OCI-LY3 (cell line): ENCODE results near the gene CFAP20.

Experiments
- CTCF ChIP-seq: fragments of 200-600, 300-600 bp; sonication (generic); IDR thresholded peaks from 2 replicates; pipeline ENCODE4 v1.5.1; 2014; ENCODE audit warnings: antibody characterized with exemption, low read length, low read depth
- EZH2phosphoT487 ChIP-seq: fragments of 200-600 bp; shearing (Covaris generic); IDR thresholded peaks from 2 replicates; pipeline ENCODE4 v1.6.1; 2018; ENCODE audit warnings: antibody characterized with exemption, mixed run types, low read depth

- TF ChIP-seq CTCF = no peak
- TF ChIP-seq EZH2phosphoT487 = no peak
Observed at GRCh38 chr16:58099097-58099955, 29.9 kb downstream of the CFAP20 start.
